Measurements from ENCODE around the gene MYT1. TPM values are rescaled to one million over a fixed set of nuclear protein-coding genes. Genes with fewer than 3 reads are reported as not detected.

Gene MYT1
- total and polyA plus RNA-seq, 2 of the 8 experiments (the other 6 are each of a cell fraction or from before 2014, with no cell fraction given) = 0.63 to 2.0 TPM

- Histone ChIP-seq H4K91ac (replicated peaks; ENCODE audit: insufficient read length, low read length) (no peak overlapping the region), H3K18ac (ENCODE audit: extremely low read depth, low read length) (no peak overlapping the region), H2BK5ac (ENCODE audit: low read depth, low read length) (no peak overlapping the region), H2BK20ac (ENCODE audit: low read length) (no peak overlapping the region), H2AK5ac (ENCODE audit: low read depth, low read length) (no peak overlapping the region), H3K14ac (ENCODE audit: insufficient read length) (no peak overlapping the region), H4K5ac (ENCODE audit: insufficient read length, low read depth, low read length) (no peak overlapping the region), H3K9ac (replicated peaks in 1 of 4; ENCODE audit: extremely low read depth in 1 of 4, low read depth in 3 of 4, low read length in 3 of 4) (no peak overlapping the region), H2BK12ac (ENCODE audit: low read depth, low read length) (no peak overlapping the region), H3K56ac (replicated peaks; ENCODE audit: insufficient read length, low read depth, low read length) (no peak overlapping the region), H4K20me1 (replicated peaks in 1 of 2; ENCODE audit: control insufficient read depth in 1 of 2, insufficient read depth in 2 of 2, low read length in 2 of 2) (no peaks in the 10 kb centered on the region), H2BK15ac (ENCODE audit: low read length) (no peak overlapping the region), H3K4me2 (ENCODE audit: insufficient read depth in 1 of 2, low read depth in 2 of 2, low read length in 2 of 2) (no peak overlapping the region), H3K4me1 (replicated peaks in 1 of 4; ENCODE audit: control insufficient read depth in 3 of 4, insufficient read depth in 4 of 4, low read length in 3 of 4) (no peaks in the 10 kb centered on the region), H3K79me1 (ENCODE audit: low read depth, low read length) (no peaks in the 10 kb centered on the region), H2BK120ac (replicated peaks; ENCODE audit: low read depth, low read length) (no peak overlapping the region), H3K79me2 (ENCODE audit: control insufficient read depth in 1 of 2, insufficient read depth in 2 of 2, low read length in 2 of 2) (no peaks in the 10 kb centered on the region), H3K4ac (replicated peaks; ENCODE audit: insufficient read length, low read depth, low read length) (no peak overlapping the region), H3K23me2 (ENCODE audit: low read depth, low read length) (no peaks in the 10 kb centered on the region), H4K8ac (ENCODE audit: extremely low read depth, insufficient read depth, low read length) (no peak overlapping the region), H3K27ac (ENCODE audit: low read depth, low read length) (no peak overlapping the region), H3K23ac (ENCODE audit: insufficient read length) (no peak overlapping the region), H3K4me3 (ENCODE audit: extremely low read depth in 1 of 4, insufficient read depth in 2 of 4, low read depth in 3 of 4, low read length in 4 of 4) (no peak overlapping the region), H2AFZ (ENCODE audit: low read length) (no peak overlapping the region), H3K36me3 (ENCODE audit: control insufficient read depth in 2 of 4, insufficient read depth in 4 of 4, low read length in 3 of 4) (no peaks in the 10 kb centered on the region), H3K27me3 (replicated peaks in 1 of 4; ENCODE audit: control insufficient read depth in 3 of 4, extremely low read depth in 1 of 4, insufficient read depth in 3 of 4, low read length in 3 of 4) (no peaks in the 10 kb centered on the region), H3K9me3 (ENCODE audit: insufficient read depth in 2 of 2, low read depth in 1 of 2, low read length in 1 of 2) (no peaks in the 10 kb centered on the region)
- ChIA-PET CTCF (ENCODE audit: partially characterized antibody) (interaction anchor here (0.6 to 1.1 kb wide), 2 partner anchors 9 to 49 kb away, joined by 3 read pairs; no protein-coding TSS in a partner anchor), POLR2A (ENCODE audit: partially characterized antibody) (no interaction called here)
- TF ChIP-seq YY1 (IDR thresholded peaks at IDR 0.05; ENCODE audit: low read depth, low read length) = no peak
- TF ChIP-seq BACH1 (IDR thresholded peaks at IDR 0.05; ENCODE audit: low read length) = no peak
- no peak for TF ChIP-seq SP1 (IDR thresholded peaks at IDR 0.05; ENCODE audit: low read depth, low read length)
- no peak for TF ChIP-seq CREB1 (IDR thresholded peaks at IDR 0.05)
- TF ChIP-seq EP300 (IDR thresholded peaks at IDR 0.05; ENCODE audit: borderline replicate concordance in 1 of 2, low read depth in 2 of 2, low read length in 2 of 2) = no peak
- TF ChIP-seq MAX (IDR thresholded peaks at IDR 0.05) = no peak
- TF ChIP-seq POU5F1 (IDR thresholded peaks at IDR 0.05; ENCODE audit: low read depth, low read length) = no peak
- no peak for TF ChIP-seq CBX5 (IDR thresholded peaks at IDR 0.05; ENCODE audit: low read depth, low read length)
- TF ChIP-seq TEAD4 (IDR thresholded peaks at IDR 0.05; ENCODE audit: low read depth, low read length) = no peak
- TF ChIP-seq SIRT6 (IDR thresholded peaks at IDR 0.05; ENCODE audit: low read length) = no peak
- TF ChIP-seq SRF (IDR thresholded peaks at IDR 0.05; ENCODE audit: low read depth, low read length) = no peak
- no peak for FAIRE-seq
- 89% methylated on average over 11 of the region's 11 CpGs; no CpG with 5 or more reads in 1 of the 2 experiments for WGBS, 2 experiments (ENCODE audit: extremely low coverage in 1 of 2, insufficient coverage in 1 of 2, insufficient read length in 1 of 2, insufficient replicate concordance in 2 of 2, low coverage in 1 of 2, low lambda C conversion rate in 2 of 2, missing lambda C conversion rate in 1 of 2)
- DNase-seq (ENCODE audit: low read depth in 1 of 2, low spot score in 2 of 2) = peak in 1 of 2 experiments; percentile 19
Observed at GRCh38 chr20:64129146-64129782, 35.0 kb upstream of the MYT1 start.

Data from H1 (cell line).